IPS-15b (cell line): ENCODE results near the gene CLBA1.

Experiments used
- H3K27me3 ChIP-seq: one replicate; pipeline ENCODE4 v1.6.1; 2013; ENCODE audit warnings: low read length; ENCODE audit not compliant: control insufficient read depth, insufficient read depth
- H3K36me3 ChIP-seq: one replicate; pipeline ENCODE4 v1.6.1; 2013; ENCODE audit warnings: low read length; ENCODE audit not compliant: control insufficient read depth, insufficient read depth
- H3K4me1 ChIP-seq: one replicate; pipeline ENCODE4 v1.6.1; 2013; ENCODE audit warnings: mild to moderate bottlenecking, low read length; ENCODE audit not compliant: control insufficient read depth, insufficient read depth
- H3K4me3 ChIP-seq: one replicate; pipeline ENCODE4 v1.5.1; 2013; ENCODE audit warnings: low read depth, low read length
- H3K9ac ChIP-seq: one replicate; pipeline ENCODE4 v1.6.1; 2013; ENCODE audit warnings: low read depth, mild to moderate bottlenecking, low read length
- H3K9me3 ChIP-seq: one replicate; pipeline ENCODE4 v1.6.1; 2013; ENCODE audit warnings: mild to moderate bottlenecking, low read length; ENCODE audit not compliant: control insufficient read depth, insufficient read depth

CLBA1 gene

GRCh38 chr14:105010106-105010505 is 24.5 kb downstream of the CLBA1 start:
- H3K27me3 ChIP-seq = no peaks in the 10 kb centered on the region
- no peak overlapping the region for H3K4me3 ChIP-seq
- peaks cover 36% of the 10 kb centered on the region for H3K36me3 ChIP-seq

GRCh38 chr14:105010891-105011291 is 25.3 kb downstream of the CLBA1 start:
- Histone ChIP-seq H3K4me1 (peaks cover 8% of the 10 kb centered on the region), H3K9ac (no peak overlapping the region), H3K9me3 (no peaks in the 10 kb centered on the region), H3K4me3 (no peak overlapping the region), H3K27me3 (no peaks in the 10 kb centered on the region), H3K36me3 (peaks cover 36% of the 10 kb centered on the region)

More at GRCh38 chr14:105010106-105010505, 24.5 kb downstream of the CLBA1 start:
- Histone ChIP-seq H3K9ac (no peak overlapping the region), H3K9me3 (no peaks in the 10 kb centered on the region), H3K4me1 (peaks cover 7% of the 10 kb centered on the region)

DNA sequence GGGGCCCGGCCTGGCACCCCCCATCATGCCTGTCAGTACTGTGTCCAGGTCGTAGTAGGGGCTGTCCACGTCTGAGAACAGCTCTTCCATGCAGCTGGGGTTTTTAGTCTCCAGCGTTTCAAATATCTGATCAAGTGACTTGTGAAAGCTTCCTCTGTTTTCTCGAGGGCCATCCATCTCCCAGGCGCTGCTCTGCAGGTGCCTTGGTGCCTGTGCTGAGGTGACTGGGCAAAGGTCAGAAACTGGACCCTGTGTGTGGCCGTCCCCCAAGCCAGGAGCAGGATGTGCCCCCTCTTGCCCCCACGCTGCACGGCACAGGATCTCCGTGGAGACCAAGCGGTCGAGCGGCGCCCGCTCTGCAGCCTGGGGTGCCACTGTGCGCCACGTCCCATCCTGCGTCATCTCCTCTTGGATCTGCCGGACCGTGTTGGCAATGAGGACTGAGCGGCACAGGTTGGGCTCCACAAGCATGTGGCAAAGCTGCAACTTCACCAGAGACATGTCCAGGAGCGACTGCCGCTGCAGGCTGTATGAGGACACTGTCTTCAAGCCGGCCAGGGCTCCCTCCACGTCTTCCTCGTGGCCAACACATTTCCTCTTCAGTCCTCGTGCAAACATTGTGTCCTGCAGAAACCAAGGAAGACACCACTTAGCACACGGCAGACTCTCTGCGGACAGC is 25.9 kb downstream of the CLBA1 start:
- Histone ChIP-seq H3K4me1 (peaks cover 11% of the 10 kb centered on the region), H3K36me3 (peaks cover 33% of the 10 kb centered on the region), H3K9me3 (no peaks in the 10 kb centered on the region), H3K4me3 (no peak overlapping the region), H3K27me3 (no peaks in the 10 kb centered on the region), H3K9ac (no peak overlapping the region)

- H3K4me1 ChIP-seq = peaks cover 11% of the 10 kb centered on the region
- H3K9ac ChIP-seq = no peak overlapping the region
- peaks cover 27% of the 10 kb centered on the region for H3K36me3 ChIP-seq
These were observed 26.8 kb downstream of the CLBA1 start for GRCh38 chr14:105012171-105012985.

DNA sequence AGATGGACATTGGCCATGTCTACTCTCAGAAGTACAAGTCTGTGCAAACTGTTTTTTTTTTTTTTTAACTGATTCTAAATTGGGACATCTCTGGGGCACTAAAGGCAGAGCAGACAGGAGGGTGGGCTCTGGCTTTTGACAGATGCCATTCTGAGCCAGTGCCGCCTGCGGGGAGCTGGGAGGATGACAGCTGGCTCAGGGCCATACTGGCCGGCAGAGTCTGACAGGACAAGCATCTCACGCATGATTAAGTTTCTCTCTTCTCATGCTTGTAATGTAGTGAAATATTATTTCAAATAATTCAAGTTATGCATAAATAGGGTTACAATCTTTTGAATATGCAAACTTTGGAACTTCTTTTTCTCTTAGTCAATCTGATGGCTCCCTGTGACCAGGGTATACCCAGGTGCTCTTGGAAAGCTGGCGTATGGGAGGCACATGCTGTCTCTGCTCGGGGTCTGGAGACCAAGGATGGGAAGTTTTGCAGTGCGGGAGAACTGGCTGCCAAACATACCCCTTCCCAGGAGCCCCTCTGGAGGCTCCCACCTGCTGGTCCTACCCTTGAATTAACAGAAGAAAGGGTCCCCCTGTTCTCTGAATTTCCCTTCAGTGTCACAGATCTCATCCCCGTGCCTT is 27.7 kb downstream of the CLBA1 start:
- no peak overlapping the region for H3K4me3 ChIP-seq
- peaks cover 11% of the 10 kb centered on the region for H3K4me1 ChIP-seq
- H3K9me3 ChIP-seq = no peaks in the 10 kb centered on the region
- H3K27me3 ChIP-seq = no peaks in the 10 kb centered on the region
- H3K9ac ChIP-seq = no peak overlapping the region
- H3K36me3 ChIP-seq = peaks cover 21% of the 10 kb centered on the region

More at GRCh38 chr14:105012171-105012985, 26.8 kb downstream of the CLBA1 start:
- Histone ChIP-seq H3K4me3 (no peak overlapping the region), H3K27me3 (no peaks in the 10 kb centered on the region), H3K9me3 (no peaks in the 10 kb centered on the region)

DNA sequence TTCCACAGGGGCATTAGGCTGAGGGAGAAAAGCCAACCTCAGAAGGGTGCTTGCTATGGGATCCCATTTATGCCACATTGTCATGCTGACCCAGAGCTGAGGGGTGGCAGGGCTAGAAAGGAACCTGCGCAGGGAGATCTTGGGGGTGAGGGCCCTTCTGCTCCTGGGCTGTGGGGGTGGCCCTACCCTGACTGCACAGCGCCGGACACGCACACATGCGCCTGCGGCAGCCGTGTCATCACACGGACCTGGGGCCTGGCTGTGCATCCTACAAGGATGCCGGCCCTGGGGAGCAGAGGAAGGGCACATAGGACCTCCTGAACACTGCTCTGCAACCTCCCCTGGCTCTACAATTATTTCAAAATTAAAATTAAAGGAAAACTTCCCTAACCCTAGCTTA is 28.4 kb downstream of the CLBA1 start:
- Histone ChIP-seq H3K4me1 (peaks cover 11% of the 10 kb centered on the region), H3K36me3 (peaks cover 22% of the 10 kb centered on the region), H3K9ac (peak overlapping the region; percentile 65)

DNA sequence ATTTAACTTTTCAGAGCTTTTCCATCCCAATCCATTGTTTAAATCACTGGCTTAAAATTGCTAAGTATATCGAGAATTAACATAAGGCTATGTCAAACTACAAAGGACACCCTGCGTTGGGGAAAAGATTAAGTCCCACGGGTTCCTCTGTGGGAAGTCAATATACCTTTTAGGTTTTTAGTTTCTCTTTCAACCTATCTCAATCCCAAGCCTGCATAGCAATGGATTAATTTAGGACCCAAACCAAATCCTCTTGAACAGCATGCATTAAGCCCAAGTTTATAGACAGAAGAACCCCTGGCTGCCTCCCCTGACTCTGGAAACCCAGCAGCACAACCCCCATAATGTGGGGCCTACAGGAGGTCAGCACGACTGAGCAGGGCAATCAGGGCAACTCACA is 29.0 kb downstream of the CLBA1 start:
- Histone ChIP-seq H3K36me3 (peaks cover 21% of the 10 kb centered on the region), H3K9ac (peak overlapping the region; percentile 60), H3K27me3 (no peaks in the 10 kb centered on the region), H3K4me3 (no peak overlapping the region), H3K4me1 (peaks cover 11% of the 10 kb centered on the region), H3K9me3 (no peaks in the 10 kb centered on the region)

More for the DNA sequence above, 28.4 kb downstream of the CLBA1 start:
- Histone ChIP-seq H3K27me3 (no peaks in the 10 kb centered on the region), H3K4me3 (no peak overlapping the region), H3K9me3 (no peaks in the 10 kb centered on the region)

GRCh38 chr14:105015242-105015641 is 29.7 kb downstream of the CLBA1 start:
- peak overlapping the region; percentile 16 for H3K4me3 ChIP-seq
- H3K9ac ChIP-seq = peak overlapping the region; percentile 60

DNA sequence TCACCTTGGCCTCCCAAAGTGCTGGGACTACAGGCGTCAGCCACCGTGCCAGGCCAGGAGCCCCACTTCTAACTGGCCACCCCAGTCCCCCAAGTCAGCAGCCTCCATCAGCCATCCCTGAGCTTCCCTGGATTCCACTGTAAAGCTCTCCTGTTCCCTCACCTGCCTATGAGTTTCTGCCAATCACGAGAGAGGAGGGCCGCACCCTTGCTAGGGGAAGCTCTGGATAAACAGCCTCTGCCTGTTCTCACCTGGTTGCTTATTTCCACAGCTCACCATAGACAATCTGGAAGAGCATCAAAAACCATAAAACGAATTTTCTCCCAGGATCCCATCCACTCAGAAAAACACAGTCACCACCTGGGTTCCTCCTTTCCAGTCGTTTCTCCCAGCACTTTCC is 30.3 kb downstream of the CLBA1 start:
- no peak overlapping the region for H3K4me3 ChIP-seq
- no peaks in the 10 kb centered on the region for H3K27me3 ChIP-seq
- H3K9ac ChIP-seq = no peak overlapping the region
- peaks cover 18% of the 10 kb centered on the region for H3K36me3 ChIP-seq
- H3K4me1 ChIP-seq = peaks cover 11% of the 10 kb centered on the region
- H3K9me3 ChIP-seq = no peaks in the 10 kb centered on the region

More at GRCh38 chr14:105015242-105015641, 29.7 kb downstream of the CLBA1 start:
- Histone ChIP-seq H3K27me3 (no peaks in the 10 kb centered on the region), H3K36me3 (peaks cover 16% of the 10 kb centered on the region), H3K9me3 (no peaks in the 10 kb centered on the region), H3K4me1 (peaks cover 11% of the 10 kb centered on the region)

GRCh38 chr14:105018414-105018813 is 32.8 kb downstream of the CLBA1 start:
- Histone ChIP-seq H3K4me3 (no peak overlapping the region), H3K9ac (no peak overlapping the region)

DNA sequence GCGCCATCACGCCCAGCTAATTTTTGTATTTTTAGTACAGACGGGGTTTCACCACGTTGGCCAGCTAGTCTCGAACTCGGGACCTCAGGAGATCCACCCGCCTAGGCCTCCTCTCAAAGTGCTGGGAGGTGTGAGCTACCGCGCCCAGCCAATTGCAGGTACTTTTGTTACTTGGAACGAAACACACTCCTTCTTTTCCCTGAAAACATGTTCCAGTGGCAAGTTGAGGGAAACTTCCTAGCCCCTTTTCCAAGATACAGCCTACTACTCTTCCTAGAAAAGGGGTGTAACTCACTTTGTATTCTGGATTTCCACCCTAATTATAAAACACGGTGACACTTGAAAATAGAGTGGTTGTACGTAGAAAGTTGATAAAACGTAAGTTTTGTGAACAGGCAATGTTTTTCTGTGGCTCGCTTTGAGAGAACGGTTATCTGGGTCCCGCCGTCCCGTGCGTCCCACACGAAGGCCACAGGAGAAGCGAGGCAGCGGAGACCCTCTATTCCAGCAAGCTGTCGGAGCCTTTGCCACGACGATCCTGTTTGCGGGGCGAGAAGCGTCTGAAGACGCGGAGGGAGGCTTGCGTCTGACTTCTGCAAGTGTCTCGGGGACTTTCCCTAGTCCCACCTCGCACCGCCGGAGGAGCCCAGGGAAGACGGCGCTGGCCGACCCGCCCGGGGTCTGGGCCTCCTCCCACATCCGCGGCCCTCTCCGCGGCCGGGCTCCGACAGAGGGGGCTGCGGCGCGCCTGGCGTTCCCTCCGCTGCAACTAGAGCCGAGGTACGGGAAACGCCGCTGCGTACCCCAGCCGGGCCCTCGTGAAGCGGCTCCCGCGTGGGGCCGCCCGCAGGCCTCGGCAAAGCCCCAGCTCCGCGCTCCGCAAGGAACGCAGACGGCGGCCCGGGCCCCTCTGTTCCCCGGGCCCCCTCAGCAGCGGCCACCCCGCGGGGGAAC is 34.5 kb downstream of the CLBA1 start:
- Histone ChIP-seq H3K9ac (peak overlapping the region; percentile 89), H3K4me1 (peaks cover 8% of the 10 kb centered on the region), H3K36me3 (peaks cover 7% of the 10 kb centered on the region), H3K4me3 (peak overlapping the region; percentile 96), H3K9me3 (no peaks in the 10 kb centered on the region), H3K27me3 (no peaks in the 10 kb centered on the region)

More at GRCh38 chr14:105018414-105018813, 32.8 kb downstream of the CLBA1 start:
- H3K27me3 ChIP-seq = no peaks in the 10 kb centered on the region
- H3K4me1 ChIP-seq = peaks cover 11% of the 10 kb centered on the region
- peaks cover 7% of the 10 kb centered on the region for H3K36me3 ChIP-seq
- H3K9me3 ChIP-seq = no peaks in the 10 kb centered on the region
